ENCODE measurements around the gene FICD.

The FICD gene

DNA sequence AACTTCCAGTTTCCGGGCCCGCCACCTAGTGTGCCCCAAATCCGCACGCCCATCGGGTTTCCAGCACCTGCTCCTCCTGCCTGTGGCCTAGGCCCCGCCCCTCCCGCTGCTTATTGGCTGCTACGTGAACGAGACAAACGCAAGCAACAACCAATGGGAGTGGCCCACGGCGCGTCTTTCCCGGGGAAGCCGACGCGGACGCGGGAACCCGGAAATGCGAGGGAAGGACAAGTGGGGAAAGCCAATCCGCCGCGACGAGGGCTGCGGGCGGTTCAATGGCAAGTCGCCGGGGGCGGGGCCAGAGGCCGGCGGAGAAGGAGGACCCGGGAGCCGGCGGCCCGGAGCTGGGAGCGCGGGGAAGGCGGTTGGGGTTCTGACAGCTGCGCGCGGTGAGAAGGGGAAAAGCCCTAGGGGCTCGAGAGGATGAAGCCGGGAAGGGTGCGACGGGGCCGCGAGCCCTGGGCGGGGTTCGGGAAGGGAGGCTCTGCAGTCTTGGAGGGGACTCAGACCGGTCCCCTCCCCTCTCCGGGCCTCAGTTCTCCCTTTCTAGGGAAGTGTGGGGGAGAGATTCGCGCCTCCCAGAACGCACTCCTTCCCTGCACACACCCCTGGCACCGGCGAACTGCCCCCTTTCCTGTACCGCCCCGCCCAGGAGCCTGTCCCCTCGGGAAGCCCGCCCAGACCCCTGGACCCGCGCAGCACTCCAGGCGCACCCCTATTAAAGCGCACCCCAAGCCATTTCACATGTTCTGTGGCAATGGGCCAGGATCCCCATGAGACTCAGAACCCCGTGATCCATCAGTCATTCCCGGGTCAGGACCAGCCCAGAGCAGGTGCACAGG is at the start of gene FICD:
FICD (plus strand) TSS at position 305 of the 842 bp plus-strand sequence. CDS start 1,696 bp downstream, outside the sequence.
- CTCF ChIA-PET: no interaction called here

GRCh38 chr12:108465417-108465816 is 49.7 kb upstream of the FICD start:
- H3K27ac ChIP-seq: no peak overlapping the region
- no peak for TF ChIP-seq CTCF (conservative IDR thresholded peaks at IDR 0.05; ENCODE audit: low read depth)
- ChIA-PET CTCF (no interaction called here), POLR2A (ENCODE audit: low non-redundant PET) (no interaction called here)
- DNase-seq (ENCODE audit: low spot score): no peak

More for the DNA sequence above, at the start of gene FICD:
- H3K27ac ChIP-seq: peak within 1 kb of the TSS; percentile 55
- POLR2A ChIA-PET (ENCODE audit: low non-redundant PET): no interaction called here
- peak; percentile 96 for DNase-seq (ENCODE audit: low spot score)
- no peak for TF ChIP-seq CTCF (conservative IDR thresholded peaks at IDR 0.05; ENCODE audit: low read depth)

GRCh38 chr12:108468196-108468968 is 46.7 kb upstream of the FICD start:
- DNase-seq (ENCODE audit: low spot score): peak; percentile 60
- POLR2A ChIA-PET (ENCODE audit: low non-redundant PET): no interaction called here
- no peak for TF ChIP-seq CTCF (conservative IDR thresholded peaks at IDR 0.05; ENCODE audit: low read depth)
- CTCF ChIA-PET: interaction anchor here (0.7 kb wide), 1 partner anchor 158 kb away, joined by 3 read pairs; no protein-coding TSS in a partner anchor
- H3K27ac ChIP-seq: no peak overlapping the region

DNA sequence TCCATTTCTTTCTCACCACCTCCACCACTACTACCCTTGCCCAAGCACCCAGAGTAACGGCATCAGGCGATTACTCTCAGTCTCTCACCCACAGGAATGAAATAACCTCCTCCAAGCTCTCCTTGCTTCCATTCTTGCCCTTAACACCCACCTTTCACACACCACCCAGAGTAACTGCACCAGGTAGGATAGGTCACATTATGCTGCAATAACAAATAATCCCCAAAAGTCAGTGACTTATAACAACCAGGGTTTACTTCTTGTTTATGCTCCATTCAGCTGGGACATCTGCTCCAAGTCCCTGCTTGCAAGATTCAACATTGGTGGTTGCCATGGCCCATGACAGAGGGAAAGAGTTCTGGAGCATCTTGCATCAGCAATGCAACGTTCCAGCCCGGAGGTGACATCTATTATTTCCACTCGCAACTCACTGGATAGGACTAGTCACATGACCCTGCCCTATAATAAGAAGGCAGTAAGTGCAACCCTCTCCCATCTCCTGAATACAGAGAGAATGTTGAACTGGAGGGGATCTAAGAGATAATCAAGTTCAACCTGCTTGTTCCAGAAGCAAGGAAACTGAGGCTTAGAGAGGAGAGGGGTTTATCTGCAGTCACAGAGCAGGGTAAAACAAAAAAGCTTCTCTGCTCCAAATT is 41.5 kb upstream of the FICD start:
- POLR2A ChIA-PET (ENCODE audit: low non-redundant PET): no interaction called here
- no peak for DNase-seq (ENCODE audit: low spot score)
- CTCF ChIA-PET: no interaction called here
- TF ChIP-seq CTCF (conservative IDR thresholded peaks at IDR 0.05; ENCODE audit: low read depth): no peak
- H3K27ac ChIP-seq: no peak overlapping the region

- TF ChIP-seq CTCF (conservative IDR thresholded peaks at IDR 0.05; ENCODE audit: low read depth): no peak
- CTCF ChIA-PET: no interaction called here
- no peak overlapping the region for H3K27ac ChIP-seq
- POLR2A ChIA-PET (ENCODE audit: low non-redundant PET): no interaction called here
- no peak for DNase-seq (ENCODE audit: low spot score)
These were observed 39.7 kb upstream of the FICD start for GRCh38 chr12:108475396-108475795.
